ENCODE data around the gene LRP5.
"Not testable (repeated sequence)": the region's sequence is repeated elsewhere in the genome, so short reads cannot be mapped to it uniquely, and the experiment has no call there.

Gene LRP5

GRCh38 chr11:68433541-68433940 lies 121.2 kb downstream of the LRP5 start:
- no peak overlapping the region for H3K9ac ChIP-seq (ENCODE audit: low read depth, low read length)
- no peaks in the 10 kb centered on the region; the same call in 1 of the 2 replicates for H3K9me3 ChIP-seq (ENCODE audit: control insufficient read depth, insufficient read depth, low read length)
- peaks cover 14% of the 10 kb centered on the region for H3K36me3 ChIP-seq (ENCODE audit: insufficient read depth, low read length)
- H3K4me1 ChIP-seq (ENCODE audit: insufficient read depth, low read length), result peaks cover 6% of the 10 kb centered on the region; the same call in 1 of the 2 replicates

- H3K36me3 ChIP-seq (ENCODE audit: insufficient read depth, low read length), result peaks cover 17% of the 10 kb centered on the region
- H3K9me3 ChIP-seq (ENCODE audit: control insufficient read depth, insufficient read depth, low read length); H3K4me1 ChIP-seq (ENCODE audit: insufficient read depth, low read length); H3K9ac ChIP-seq (ENCODE audit: low read depth, low read length): not testable (repeated sequence)
These were observed 121.8 kb downstream of the LRP5 start for GRCh38 chr11:68434159-68434558.

GRCh38 chr11:68436162-68436888 lies 123.9 kb downstream of the LRP5 start:
- H3K36me3 ChIP-seq (ENCODE audit: insufficient read depth, low read length), result peaks cover 9% of the 10 kb centered on the region
- no peak overlapping the region for H3K9ac ChIP-seq (ENCODE audit: low read depth, low read length)
- H3K9me3 ChIP-seq (ENCODE audit: control insufficient read depth, insufficient read depth, low read length), result no peaks in the 10 kb centered on the region
- H3K4me1 ChIP-seq (ENCODE audit: insufficient read depth, low read length), result peaks cover 15% of the 10 kb centered on the region; the same call in 1 of the 2 replicates

- Histone ChIP-seq H3K4me1 (ENCODE audit: insufficient read depth, low read length) (peaks cover 23% of the 10 kb centered on the region; the same call in 1 of the 2 replicates), H3K36me3 (ENCODE audit: insufficient read depth, low read length) (peaks cover 9% of the 10 kb centered on the region), H3K9me3 (ENCODE audit: control insufficient read depth, insufficient read depth, low read length) (no peaks in the 10 kb centered on the region), H3K9ac (ENCODE audit: low read depth, low read length) (no peak overlapping the region)
These were observed 124.9 kb downstream of the LRP5 start for GRCh38 chr11:68436985-68437926.

DNA sequence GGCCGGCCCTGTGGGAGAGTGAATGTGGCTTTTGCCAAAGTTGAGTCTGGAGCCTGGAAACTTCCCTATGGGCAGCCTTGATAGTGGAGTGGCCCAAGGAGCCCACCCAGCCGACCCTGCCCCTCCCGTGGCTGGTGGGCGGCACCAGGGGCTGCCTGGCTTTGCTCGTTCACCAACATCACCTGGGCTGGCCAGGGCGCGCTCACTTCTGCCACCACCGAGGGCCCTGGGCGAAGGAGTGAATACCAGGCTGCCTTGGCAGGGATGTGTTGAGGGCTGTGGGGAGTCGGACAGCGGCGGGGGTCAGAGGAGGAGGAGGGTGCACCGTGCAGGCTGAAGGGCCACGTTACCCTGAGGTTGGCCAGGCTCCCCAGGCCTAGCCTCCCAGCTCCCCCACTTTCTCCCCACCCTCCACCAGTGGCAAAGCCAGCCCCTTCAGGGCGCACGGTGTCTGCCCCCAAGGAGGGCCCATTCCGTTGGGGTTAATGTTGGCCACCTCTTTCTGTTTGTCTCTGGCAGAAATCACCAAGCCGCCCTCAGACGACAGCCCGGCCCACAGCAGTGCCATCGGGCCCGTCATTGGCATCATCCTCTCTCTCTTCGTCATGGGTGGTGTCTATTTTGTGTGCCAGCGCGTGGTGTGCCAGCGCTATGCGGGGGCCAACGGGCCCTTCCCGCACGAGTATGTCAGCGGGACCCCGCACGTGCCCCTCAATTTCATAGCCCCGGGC lies 125.7 kb downstream of the LRP5 start:
- no peak overlapping the region for H3K9ac ChIP-seq (ENCODE audit: low read depth, low read length)
- H3K4me1 ChIP-seq (ENCODE audit: insufficient read depth, low read length), result peaks cover 23% of the 10 kb centered on the region; the same call in 1 of the 2 replicates
- H3K9me3 ChIP-seq (ENCODE audit: control insufficient read depth, insufficient read depth, low read length), result no peaks in the 10 kb centered on the region
- H3K36me3 ChIP-seq (ENCODE audit: insufficient read depth, low read length), result peaks cover 9% of the 10 kb centered on the region

DNA sequence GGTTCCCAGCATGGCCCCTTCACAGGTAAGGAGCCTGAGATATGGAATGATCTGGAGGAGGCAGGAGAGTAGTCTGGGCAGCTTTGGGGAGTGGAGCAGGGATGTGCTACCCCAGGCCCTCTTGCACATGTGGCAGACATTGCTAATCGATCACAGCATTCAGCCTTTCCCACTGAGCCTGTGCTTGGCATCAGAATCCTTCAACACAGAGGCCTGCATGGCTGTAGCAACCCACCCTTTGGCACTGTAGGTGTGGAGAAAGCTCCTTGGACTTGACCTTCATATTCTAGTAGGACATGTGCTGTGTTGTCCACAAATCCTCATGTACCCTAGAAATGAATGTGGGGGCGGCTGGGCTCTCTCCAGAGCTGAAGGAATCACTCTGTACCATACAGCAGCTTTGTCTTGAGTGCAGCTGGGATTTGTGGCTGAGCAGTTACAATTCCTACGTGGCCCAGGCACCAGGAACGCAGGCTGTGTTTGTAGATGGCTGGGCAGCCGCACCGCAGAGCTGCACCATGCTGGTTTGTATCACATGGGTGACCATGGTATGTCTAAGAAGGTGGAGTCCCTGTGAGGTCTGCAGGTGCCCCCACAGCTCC lies 126.4 kb downstream of the LRP5 start:
- no peaks in the 10 kb centered on the region for H3K9me3 ChIP-seq (ENCODE audit: control insufficient read depth, insufficient read depth, low read length)
- H3K36me3 ChIP-seq (ENCODE audit: insufficient read depth, low read length), result peaks cover 6% of the 10 kb centered on the region
- H3K4me1 ChIP-seq (ENCODE audit: insufficient read depth, low read length), result peaks cover 23% of the 10 kb centered on the region; the same call in 1 of the 2 replicates
- no peak overlapping the region for H3K9ac ChIP-seq (ENCODE audit: low read depth, low read length)

GRCh38 chr11:68439355-68440065 lies 127.1 kb downstream of the LRP5 start:
- Histone ChIP-seq H3K9me3 (ENCODE audit: control insufficient read depth, insufficient read depth, low read length) (no peaks in the 10 kb centered on the region), H3K4me1 (ENCODE audit: insufficient read depth, low read length) (peaks cover 23% of the 10 kb centered on the region; the same call in 1 of the 2 replicates), H3K36me3 (ENCODE audit: insufficient read depth, low read length) (peaks cover 4% of the 10 kb centered on the region), H3K9ac (ENCODE audit: low read depth, low read length) (no peak overlapping the region)

DNA sequence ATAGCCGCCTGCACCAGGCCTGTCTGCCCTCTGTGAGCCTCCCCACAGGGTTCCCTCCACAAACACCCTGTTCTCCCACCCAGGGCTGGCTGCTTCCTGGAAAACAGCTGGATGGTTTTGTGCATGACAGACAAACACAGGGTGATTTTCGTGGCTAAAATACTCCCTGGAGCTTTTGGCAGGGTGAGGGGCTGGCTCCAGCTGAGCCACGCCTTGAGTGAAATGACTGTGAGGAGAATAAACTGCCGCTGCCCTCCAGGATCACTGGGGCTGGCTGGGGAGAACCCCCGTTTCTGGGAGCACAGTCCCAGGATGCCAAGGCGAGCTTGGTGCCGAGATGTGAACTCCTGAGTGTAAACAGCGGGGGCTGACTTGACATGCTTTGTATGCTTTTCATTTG lies 127.8 kb downstream of the LRP5 start:
- H3K9ac ChIP-seq (ENCODE audit: low read depth, low read length), result no peak overlapping the region
- H3K36me3 ChIP-seq (ENCODE audit: insufficient read depth, low read length), result peaks cover 4% of the 10 kb centered on the region
- peaks cover 23% of the 10 kb centered on the region; the same call in 1 of the 2 replicates for H3K4me1 ChIP-seq (ENCODE audit: insufficient read depth, low read length)
- H3K9me3 ChIP-seq (ENCODE audit: control insufficient read depth, insufficient read depth, low read length), result no peaks in the 10 kb centered on the region

GRCh38 chr11:68441466-68442230 lies 129.3 kb downstream of the LRP5 start:
- Histone ChIP-seq H3K4me1 (ENCODE audit: insufficient read depth, low read length) (peaks cover 23% of the 10 kb centered on the region; the same call in 1 of the 2 replicates), H3K9me3 (ENCODE audit: control insufficient read depth, insufficient read depth, low read length) (no peaks in the 10 kb centered on the region), H3K9ac (ENCODE audit: low read depth, low read length) (no peak overlapping the region), H3K36me3 (ENCODE audit: insufficient read depth, low read length) (peaks cover 4% of the 10 kb centered on the region)

GRCh38 chr11:68442433-68442832 lies 130.0 kb downstream of the LRP5 start:
- H3K9me3 ChIP-seq (ENCODE audit: control insufficient read depth, insufficient read depth, low read length), result no peaks in the 10 kb centered on the region
- peaks cover 18% of the 10 kb centered on the region; the same call in 1 of the 2 replicates for H3K4me1 ChIP-seq (ENCODE audit: insufficient read depth, low read length)
- H3K36me3 ChIP-seq (ENCODE audit: insufficient read depth, low read length), result peaks cover 4% of the 10 kb centered on the region; the same call in 1 of the 2 replicates
- H3K9ac ChIP-seq (ENCODE audit: low read depth, low read length), result no peak overlapping the region

DNA sequence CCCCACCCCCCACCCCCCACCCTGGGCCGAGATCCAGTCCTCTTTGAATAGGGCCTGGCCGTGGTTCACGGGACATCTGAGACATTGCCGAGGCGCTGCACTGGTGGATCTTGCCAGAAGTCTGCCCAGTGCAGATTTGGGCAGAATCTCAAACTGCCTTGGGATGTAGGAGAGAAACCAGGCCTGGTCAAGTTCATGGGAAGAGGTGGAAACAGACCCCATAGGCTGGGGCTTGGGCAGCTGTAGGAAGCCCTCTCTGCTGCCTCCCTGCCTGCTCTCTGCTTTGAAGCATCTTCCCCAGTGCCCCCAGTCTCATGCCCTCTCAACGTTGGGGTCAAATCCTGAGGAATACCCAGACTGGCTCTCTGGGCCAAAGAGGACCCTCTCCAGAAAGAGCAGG lies 132.2 kb downstream of the LRP5 start:
- H3K9me3 ChIP-seq (ENCODE audit: control insufficient read depth, insufficient read depth, low read length), result no peaks in the 10 kb centered on the region
- no peaks in the 10 kb centered on the region; the same call in 1 of the 2 replicates for H3K36me3 ChIP-seq (ENCODE audit: insufficient read depth, low read length)
- no peak overlapping the region for H3K9ac ChIP-seq (ENCODE audit: low read depth, low read length)
- H3K4me1 ChIP-seq (ENCODE audit: insufficient read depth, low read length), result peaks cover 16% of the 10 kb centered on the region; the same call in 1 of the 2 replicates

- Histone ChIP-seq H3K9ac (ENCODE audit: low read depth, low read length) (no peak overlapping the region), H3K4me1 (ENCODE audit: insufficient read depth, low read length) (peaks cover 10% of the 10 kb centered on the region; the same call in 1 of the 2 replicates), H3K9me3 (ENCODE audit: control insufficient read depth, insufficient read depth, low read length) (no peaks in the 10 kb centered on the region), H3K36me3 (ENCODE audit: insufficient read depth, low read length) (no peaks in the 10 kb centered on the region; the same call in 1 of the 2 replicates)
These were observed 133.2 kb downstream of the LRP5 start for GRCh38 chr11:68445531-68446035.
